GM19239 (cell line): ENCODE data around the gene HOXB2.

ENCODE experiments used
- DNase-seq: peaks from one replicate; pipeline ENCODE4 v3.0.0; 2011; ENCODE audit warnings: low spot score; ENCODE audit not compliant: insufficient read length
- FAIRE-seq: peaks from 2 replicates; lab custom pipeline; 2011; peaks lifted over from hg19 to GRCh38; lab: Jason Lieb, UNC

Gene HOXB2

GRCh38 chr17:48567646-48568354, 22.9 kb upstream of the HOXB2 start:
- no peak for DNase-seq
- no peak for FAIRE-seq

- FAIRE-seq (no peak), DNase-seq (no peak)
These were observed 22.3 kb upstream of the HOXB2 start for GRCh38 chr17:48567209-48567608.

GRCh38 chr17:48566717-48567116, 21.8 kb upstream of the HOXB2 start:
- no peak for DNase-seq
- FAIRE-seq = no peak

GRCh38 chr17:48565925-48566710, 21.2 kb upstream of the HOXB2 start:
- no peak for DNase-seq
- FAIRE-seq = no peak

- DNase-seq (no peak), FAIRE-seq (no peak)
These were observed 20.2 kb upstream of the HOXB2 start for GRCh38 chr17:48565022-48565554.

- DNase-seq (no peak), FAIRE-seq (no peak)
These were observed 19.5 kb upstream of the HOXB2 start for GRCh38 chr17:48564188-48565021.

GRCh38 chr17:48563867-48564187, 18.9 kb upstream of the HOXB2 start:
- no peak for DNase-seq
- no peak for FAIRE-seq

- FAIRE-seq = no peak
- no peak for DNase-seq
These were observed 18.5 kb upstream of the HOXB2 start for GRCh38 chr17:48563385-48563838.

- DNase-seq (no peak), FAIRE-seq (no peak)
These were observed 18.0 kb upstream of the HOXB2 start for GRCh38 chr17:48562934-48563333.

- DNase-seq = peak; percentile 74
These were observed 17.2 kb upstream of the HOXB2 start for GRCh38 chr17:48561884-48562810.

GRCh38 chr17:48559840-48560817, 15.2 kb upstream of the HOXB2 start:
- FAIRE-seq (no peak), DNase-seq (no peak)

More at GRCh38 chr17:48561884-48562810, 17.2 kb upstream of the HOXB2 start:
- FAIRE-seq = peak; percentile 89

- no peak for FAIRE-seq
- no peak for DNase-seq
These were observed 14.4 kb upstream of the HOXB2 start for GRCh38 chr17:48559122-48559839.

GRCh38 chr17:48558831-48559121, 13.9 kb upstream of the HOXB2 start:
- FAIRE-seq (no peak), DNase-seq (no peak)

GRCh38 chr17:48558057-48558830, 13.3 kb upstream of the HOXB2 start:
- FAIRE-seq = no peak
- no peak for DNase-seq

- DNase-seq = no peak
- no peak for FAIRE-seq
These were observed 11.9 kb upstream of the HOXB2 start for GRCh38 chr17:48556576-48557401.

GRCh38 chr17:48556229-48556575, 11.3 kb upstream of the HOXB2 start:
- DNase-seq (no peak), FAIRE-seq (no peak)
